ENCODE data around the gene LRRC51. TPM values are rescaled to one million over a fixed set of nuclear protein-coding genes. Genes with fewer than 3 reads are reported as not detected.

The LRRC51 gene
- total and polyA plus RNA-seq, 2 of the 8 experiments (the other 6 are each of a cell fraction or from before 2014, with no cell fraction given): 7.7 to 7.9 TPM

DNA sequence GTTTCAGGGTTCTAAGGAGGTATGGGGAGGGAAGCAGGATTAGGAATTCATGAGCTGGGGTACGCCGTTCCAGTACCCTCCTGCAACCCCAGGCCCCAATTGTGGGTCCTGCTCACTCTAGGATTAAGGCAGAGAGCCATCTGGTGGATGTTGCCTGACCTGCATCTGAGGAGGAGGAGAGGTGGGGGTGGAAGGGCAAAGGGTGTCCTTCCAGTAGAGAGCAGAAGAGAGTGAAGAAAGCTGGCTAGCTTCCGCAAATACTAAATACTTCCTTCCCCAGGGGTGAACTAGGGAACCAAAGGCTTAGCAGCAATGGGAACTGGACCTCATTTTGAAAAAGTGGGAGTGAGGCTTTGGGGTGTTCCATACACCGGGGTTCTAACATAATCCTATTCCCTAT lies 10.6 kb downstream of the LRRC51 start:
- H3K4me3 ChIP-seq (ENCODE audit: extremely low read depth in 1 of 4, insufficient read depth in 2 of 4, low read depth in 3 of 4, low read length in 4 of 4): no peak overlapping the region
- WGBS, 2 experiments (ENCODE audit: extremely low coverage in 1 of 2, insufficient coverage in 1 of 2, insufficient read length in 1 of 2, insufficient replicate concordance in 2 of 2, low coverage in 1 of 2, low lambda C conversion rate in 2 of 2, missing lambda C conversion rate in 1 of 2): 60% methylated on average over 4 of the region's 4 CpGs; no CpG with 5 or more reads in 1 of the 2 experiments
- H4K5ac ChIP-seq (ENCODE audit: insufficient read length, low read depth, low read length): no peak overlapping the region
- H3K56ac ChIP-seq (replicated peaks; ENCODE audit: insufficient read length, low read depth, low read length): no peak overlapping the region
- H3K9me3 ChIP-seq (ENCODE audit: insufficient read depth in 2 of 2, low read depth in 1 of 2, low read length in 1 of 2): no peaks in the 10 kb centered on the region
- CTCF ChIA-PET (ENCODE audit: partially characterized antibody): interaction anchor here (0.6 to 14.0 kb wide), 48 partner anchors 9 to 577 kb away, joined by 3 to 423 read pairs (median 4); partner anchors contain the start of genes LAMTOR1 and TOMT
- no peak overlapping the region for H2BK5ac ChIP-seq (ENCODE audit: low read depth, low read length)
- H3K27ac ChIP-seq (ENCODE audit: low read depth, low read length): no peak overlapping the region
- H3K23ac ChIP-seq (ENCODE audit: insufficient read length): no peak overlapping the region
- H4K91ac ChIP-seq (replicated peaks; ENCODE audit: insufficient read length, low read length): no peak overlapping the region
- DNase-seq (ENCODE audit: low read depth in 1 of 2, low spot score in 2 of 2) (peak; percentile 66 to 89), FAIRE-seq (peak; percentile 74)
- H2AK5ac ChIP-seq (ENCODE audit: low read depth, low read length): no peak overlapping the region
- H3K27me3 ChIP-seq (replicated peaks in 1 of 4; ENCODE audit: control insufficient read depth in 3 of 4, extremely low read depth in 1 of 4, insufficient read depth in 3 of 4, low read length in 3 of 4): no peaks in the 10 kb centered on the region
- no peak overlapping the region for H2BK120ac ChIP-seq (replicated peaks; ENCODE audit: low read depth, low read length)
- no peak overlapping the region for H2BK20ac ChIP-seq (ENCODE audit: low read length)
- no peak overlapping the region for H2BK12ac ChIP-seq (ENCODE audit: low read depth, low read length)
- POLR2A ChIA-PET (ENCODE audit: partially characterized antibody): interaction anchor here (0.8 to 14.4 kb wide), 22 partner anchors 7 to 92 kb away, joined by 3 to 144 read pairs (median 5); partner anchors contain the start of genes ANAPC15, LAMTOR1, LRRC51 and TOMT
- no peaks in the 10 kb centered on the region for H3K23me2 ChIP-seq (ENCODE audit: low read depth, low read length)
- no peaks in the 10 kb centered on the region for H4K20me1 ChIP-seq (replicated peaks in 1 of 2; ENCODE audit: control insufficient read depth in 1 of 2, insufficient read depth in 2 of 2, low read length in 2 of 2)
- no peak overlapping the region for H3K4ac ChIP-seq (replicated peaks; ENCODE audit: insufficient read length, low read depth, low read length)
- H4K8ac ChIP-seq (ENCODE audit: extremely low read depth, insufficient read depth, low read length): no peak overlapping the region
- no peak overlapping the region for H3K18ac ChIP-seq (ENCODE audit: extremely low read depth, low read length)
- no peak overlapping the region for H2AFZ ChIP-seq (ENCODE audit: low read length)
- H2BK15ac ChIP-seq (ENCODE audit: low read length): no peak overlapping the region
- peaks cover 0 to 13% (median 3%) of the 10 kb centered on the region in 4 experiments; a peak in 4 of 8 replicates for H3K36me3 ChIP-seq (ENCODE audit: control insufficient read depth in 2 of 4, insufficient read depth in 4 of 4, low read length in 3 of 4)
- no peak overlapping the region for H3K4me2 ChIP-seq (ENCODE audit: insufficient read depth in 1 of 2, low read depth in 2 of 2, low read length in 2 of 2)
- H3K79me1 ChIP-seq (ENCODE audit: low read depth, low read length): no peaks in the 10 kb centered on the region; the same call in 1 of the 2 replicates
- peaks cover 0 to 3% (median 1%) of the 10 kb centered on the region in 4 experiments; a peak in 2 of 7 replicates for H3K4me1 ChIP-seq (replicated peaks in 1 of 4; ENCODE audit: control insufficient read depth in 3 of 4, insufficient read depth in 4 of 4, low read length in 3 of 4)
- H3K14ac ChIP-seq (ENCODE audit: insufficient read length): no peak overlapping the region
- H3K9ac ChIP-seq (replicated peaks in 1 of 4; ENCODE audit: extremely low read depth in 1 of 4, low read depth in 3 of 4, low read length in 3 of 4): no peak overlapping the region
- no peaks in the 10 kb centered on the region for H3K79me2 ChIP-seq (ENCODE audit: control insufficient read depth in 1 of 2, insufficient read depth in 2 of 2, low read length in 2 of 2)
- TF ChIP-seq EGR1 (IDR thresholded peaks at IDR 0.05; ENCODE audit: borderline replicate concordance, low read depth, low read length) (peak; percentile 40; the same call in 1 of the 2 replicates), EP300 (IDR thresholded peaks at IDR 0.05; ENCODE audit: borderline replicate concordance in 1 of 2, low read depth in 2 of 2, low read length in 2 of 2) (no peak), CEBPB (IDR thresholded peaks at IDR 0.05; ENCODE audit: low read depth, low read length) (no peak), KDM1A (IDR thresholded peaks at IDR 0.05; ENCODE audit: borderline replicate concordance, low read length) (no peak), CREB1 (IDR thresholded peaks at IDR 0.05) (peak; percentile 55; the same call in 1 of the 2 replicates), YY1 (IDR thresholded peaks at IDR 0.05; ENCODE audit: low read depth, low read length) (no peak), TAF7 (optimal IDR thresholded peaks at IDR 0.05; ENCODE audit: borderline replicate concordance, low read depth, low read length) (no peak), BRCA1 (IDR thresholded peaks at IDR 0.05; ENCODE audit: low read depth, low read length) (no peak), TBP (IDR thresholded peaks at IDR 0.05; ENCODE audit: low read depth, low read length) (no peak), SIN3A (conservative IDR thresholded peaks at IDR 0.05 in 1 of 2, IDR thresholded peaks at IDR 0.05 in 1 of 2; ENCODE audit: low read depth in 1 of 2, low read length in 2 of 2) (0 out of 4 replicates have a peak, but pooled peaks of 1 of the 2 experiments have one; percentile 46), CTBP2 (IDR thresholded peaks at IDR 0.05; ENCODE audit: borderline replicate concordance, insufficient read depth, insufficient read length, low read length) (no peak)
- TF ChIP-seq, protein P1, sequence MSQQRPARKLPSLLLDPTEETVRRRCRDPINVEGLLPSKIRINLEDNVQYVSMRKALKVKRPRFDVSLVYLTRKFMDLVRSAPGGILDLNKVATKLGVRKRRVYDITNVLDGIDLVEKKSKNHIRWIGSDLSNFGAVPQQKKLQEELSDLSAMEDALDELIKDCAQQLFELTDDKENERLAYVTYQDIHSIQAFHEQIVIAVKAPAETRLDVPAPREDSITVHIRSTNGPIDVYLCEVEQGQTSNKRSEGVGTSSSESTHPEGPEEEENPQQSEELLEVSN (IDR thresholded peaks at IDR 0.05): no peak
